ENCODE data around the gene MACROH2A1.
A peak's percentile ranks its signal among the peaks of the same experiment; 100 is the strongest.

The MACROH2A1 gene

DNA sequence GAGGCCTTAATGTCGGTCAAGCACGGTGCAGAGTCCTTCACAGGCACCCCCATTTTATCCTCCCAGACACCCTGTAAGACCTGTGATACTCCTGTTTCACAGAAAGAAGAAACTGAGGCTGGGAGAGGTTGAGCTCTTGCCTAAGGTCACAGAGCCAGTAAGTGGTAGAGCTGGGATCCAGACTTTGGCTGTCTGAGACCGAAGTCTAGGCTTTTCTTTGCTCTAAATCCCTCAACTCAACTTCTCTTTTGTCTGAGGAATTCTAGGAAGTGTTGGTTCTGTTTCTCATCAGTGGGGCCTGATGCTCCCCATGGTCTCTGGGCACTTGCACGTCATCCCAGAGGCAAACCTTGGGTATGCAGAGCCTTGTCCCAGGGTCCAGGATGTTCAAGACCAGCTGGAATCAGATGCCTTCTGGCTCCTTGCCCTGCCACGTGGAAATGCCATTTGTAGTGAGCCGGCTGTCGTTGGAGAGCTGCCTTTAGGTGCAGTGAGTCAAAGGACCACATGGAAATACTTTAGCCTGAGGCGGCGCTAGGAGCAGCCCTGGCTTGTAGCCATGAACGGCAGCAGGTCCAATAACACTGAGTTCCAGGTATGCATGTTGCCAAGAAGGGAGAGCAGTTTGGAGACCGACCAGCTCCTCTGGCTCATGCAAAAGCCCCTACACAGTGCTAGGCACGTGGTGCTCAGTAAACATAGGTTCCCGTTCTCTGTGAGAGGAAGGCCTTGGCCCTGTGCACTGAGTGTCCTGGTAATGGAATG is 38.9 kb upstream of the MACROH2A1 start:
- intact Hi-C loops (cut with DNase I): no loop called here
- peak in 10 of 42 donors; percentile 15 to 76 (median 43) for DNase-seq

DNA sequence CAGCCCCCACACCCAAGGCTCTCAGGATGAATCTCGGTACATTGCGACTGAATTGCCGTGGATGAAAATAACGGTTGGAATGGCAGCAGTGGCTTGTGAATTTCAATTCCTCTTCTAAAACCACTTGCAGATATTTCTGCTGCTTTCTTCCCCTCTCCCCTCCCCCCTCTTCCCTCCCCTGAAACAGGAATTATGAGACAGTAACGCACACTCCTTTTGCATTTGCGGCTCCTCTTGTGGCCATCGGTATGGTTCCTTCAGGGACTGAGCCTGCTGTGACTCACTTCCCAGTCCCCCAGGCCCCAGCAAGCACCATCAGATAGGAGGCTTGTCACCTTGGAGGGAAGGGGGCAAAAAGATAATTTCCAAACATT is 38.4 kb upstream of the MACROH2A1 start:
- intact Hi-C loops (cut with DNase I): no loop called here
- peak in 6 of 42 donors; percentile 18 to 51 (median 36) for DNase-seq

DNA sequence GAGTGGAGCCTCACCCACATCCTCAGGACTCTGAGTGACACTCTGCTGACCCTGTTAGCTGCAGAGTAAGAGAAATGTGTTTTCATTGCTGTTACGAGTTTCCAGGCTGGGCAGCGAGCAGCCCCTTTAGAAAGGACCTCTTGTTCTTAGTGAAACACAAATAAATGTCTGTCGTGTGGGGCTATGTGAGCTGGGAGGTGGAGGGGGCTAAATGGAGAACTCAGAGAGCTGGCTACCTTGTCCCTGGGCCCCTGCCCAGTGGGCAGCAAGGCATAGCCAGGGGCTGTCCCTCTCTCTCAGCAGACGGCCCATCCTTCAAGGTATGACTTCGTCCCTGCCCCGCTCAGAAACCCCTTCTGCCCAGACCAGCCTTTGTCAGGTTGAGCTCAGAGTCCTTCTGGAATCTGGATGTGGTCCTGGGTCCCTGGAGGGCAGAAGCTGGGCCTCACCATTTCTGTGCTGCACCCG is 38.0 kb upstream of the MACROH2A1 start:
- DNase-seq: peak in 3 of 42 donors; percentile 8 to 25 (median 15)
- intact Hi-C loops (cut with DNase I): no loop called here

DNA sequence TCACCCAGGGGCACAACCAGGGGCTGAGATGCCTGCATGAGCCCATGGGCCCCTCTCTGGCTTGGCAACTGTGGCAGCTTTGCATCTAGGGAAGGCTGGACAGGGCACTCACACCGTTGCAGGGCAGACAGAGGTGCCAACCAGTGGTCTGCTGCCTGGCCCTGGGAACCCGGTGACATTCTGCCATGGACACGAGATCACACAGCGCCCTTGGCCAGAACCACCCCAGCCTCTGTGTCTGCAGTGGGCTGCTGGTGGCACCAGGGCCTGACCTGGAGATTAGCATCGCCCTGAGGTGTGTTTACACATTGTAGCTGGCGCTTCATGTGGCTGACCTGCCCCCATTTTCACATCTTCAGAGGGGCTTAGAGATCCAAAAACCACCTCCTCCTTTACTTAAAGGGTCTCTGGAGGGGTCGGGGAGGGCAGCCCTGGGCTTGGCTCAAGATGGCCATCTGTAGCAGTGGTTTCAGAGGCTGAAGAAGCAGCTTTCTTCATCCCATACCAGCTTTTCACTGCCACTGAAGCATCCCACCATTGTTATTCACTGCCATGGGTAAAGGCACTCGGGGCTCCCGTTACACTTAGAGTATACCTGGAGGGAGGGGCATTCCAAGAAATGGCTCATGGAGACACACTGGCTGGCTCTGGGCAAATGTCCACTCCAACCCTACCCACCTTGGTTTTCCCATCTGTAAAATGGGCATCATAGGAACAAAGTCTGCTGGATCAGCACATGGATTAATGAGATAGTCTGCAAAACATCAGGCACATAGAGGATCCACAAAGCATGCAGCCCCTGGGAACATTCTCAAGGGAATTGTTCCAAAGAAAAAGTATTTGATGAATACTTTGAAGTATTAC is 36.7 kb upstream of the MACROH2A1 start:
- intact Hi-C loops (cut with DNase I): no loop called here
- peak in 1 of 42 donors; percentile 37 for DNase-seq

DNA sequence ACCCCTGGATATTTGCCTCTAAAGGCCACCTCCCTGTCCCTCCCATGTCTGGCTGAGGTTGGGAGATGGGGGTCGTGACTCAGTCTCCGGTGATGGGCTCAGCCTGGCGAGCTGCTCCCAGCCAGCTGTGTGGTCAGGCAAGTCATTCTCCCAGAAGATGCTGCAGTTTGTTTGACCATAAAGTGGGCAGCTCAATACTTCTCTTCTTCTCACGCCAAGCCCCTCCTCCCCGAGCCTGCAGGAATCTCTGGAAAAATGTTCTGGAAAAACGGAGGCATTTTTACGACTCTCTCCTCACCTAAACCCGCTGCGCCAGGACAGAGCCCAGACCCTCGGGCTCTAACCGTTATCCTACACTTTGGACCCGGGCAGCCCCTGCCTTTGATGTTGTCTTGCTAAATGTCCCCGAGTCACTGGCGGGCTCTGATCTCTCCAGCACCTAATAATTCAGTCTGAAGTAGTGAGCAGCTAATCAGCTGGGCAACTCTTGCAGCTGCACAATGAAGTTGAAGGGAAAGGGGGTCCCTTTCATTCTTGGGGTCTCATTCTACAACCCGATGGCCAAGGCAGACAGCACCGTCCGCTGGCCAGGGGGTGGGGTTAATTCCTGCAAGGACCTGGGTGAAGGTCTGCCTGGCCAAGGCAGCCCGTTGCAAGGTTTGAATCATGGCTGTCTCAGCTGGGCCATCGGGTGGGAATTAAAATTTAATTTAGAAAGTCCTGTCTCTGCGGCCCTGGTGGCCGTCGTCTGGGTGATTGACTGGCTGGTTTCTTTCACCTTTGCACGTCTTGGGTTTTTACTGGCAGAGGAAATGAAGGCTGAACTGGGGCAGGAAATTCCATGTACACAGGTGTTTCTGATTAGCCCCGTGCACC is 35.8 kb upstream of the MACROH2A1 start:
- DNase-seq: peak in 2 of 42 donors; percentile 7 to 26
- intact Hi-C loops (cut with DNase I): no loop called here

DNA sequence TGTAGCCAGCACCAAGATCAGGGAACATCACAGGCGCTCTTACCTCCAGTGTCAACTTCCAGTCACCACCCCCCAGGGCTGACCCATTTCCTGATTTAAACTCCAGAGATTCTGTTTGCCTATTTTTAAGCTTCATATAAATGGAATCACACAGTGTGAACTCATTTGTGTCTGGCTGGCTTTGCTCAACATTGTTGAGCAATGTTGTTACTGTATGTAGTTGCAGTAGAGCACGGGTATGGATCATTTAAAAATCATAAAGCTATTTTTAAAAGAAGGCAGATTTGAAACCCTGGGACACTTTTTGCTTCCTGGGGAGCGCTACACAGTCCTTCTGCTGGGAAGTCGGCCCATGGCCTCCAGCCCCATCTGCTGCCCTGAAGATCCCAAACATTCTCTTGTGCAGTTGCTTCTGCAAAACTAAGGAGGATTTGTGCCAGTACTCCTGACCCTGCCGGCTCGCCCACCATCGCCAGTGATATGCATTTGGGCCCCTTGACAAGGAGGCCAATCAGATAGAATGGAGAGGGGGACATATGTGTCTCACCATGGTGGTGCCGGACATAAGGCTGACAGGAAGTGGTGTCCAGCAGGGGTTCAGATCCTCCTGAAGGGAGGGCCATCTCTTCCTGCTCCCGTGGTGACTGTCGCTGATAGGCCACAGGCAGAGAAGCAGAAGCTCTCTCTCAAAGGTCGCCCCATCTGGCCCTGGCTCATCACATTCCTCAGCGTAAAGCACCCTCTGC is 34.8 kb upstream of the MACROH2A1 start:
- intact Hi-C loops (cut with DNase I): no loop called here
- peak in 4 of 42 donors; percentile 14 to 42 (median 34) for DNase-seq

DNA sequence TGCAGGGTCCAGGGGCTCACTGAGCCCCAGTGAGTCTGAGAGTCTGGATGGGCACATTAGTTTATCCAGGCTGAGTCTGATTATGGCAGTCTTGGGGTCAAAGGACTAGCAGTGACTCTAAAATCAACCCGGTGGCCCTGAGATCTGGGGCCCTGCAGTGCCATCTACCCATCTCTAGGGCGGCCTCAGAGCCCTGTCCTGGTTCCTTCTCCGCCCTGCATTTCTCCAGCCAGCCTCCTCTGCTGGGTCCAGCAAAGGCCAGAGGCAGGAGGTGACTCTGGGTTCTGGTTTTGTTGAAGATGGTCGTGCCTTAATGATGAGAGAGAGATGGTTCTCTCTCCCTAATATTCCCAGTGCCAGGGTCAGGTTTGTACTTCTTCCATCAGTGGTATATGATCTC is 33.1 kb upstream of the MACROH2A1 start:
- intact Hi-C loops (cut with DNase I): no loop called here
- DNase-seq: peak in 1 of 42 donors; percentile 18

DNA sequence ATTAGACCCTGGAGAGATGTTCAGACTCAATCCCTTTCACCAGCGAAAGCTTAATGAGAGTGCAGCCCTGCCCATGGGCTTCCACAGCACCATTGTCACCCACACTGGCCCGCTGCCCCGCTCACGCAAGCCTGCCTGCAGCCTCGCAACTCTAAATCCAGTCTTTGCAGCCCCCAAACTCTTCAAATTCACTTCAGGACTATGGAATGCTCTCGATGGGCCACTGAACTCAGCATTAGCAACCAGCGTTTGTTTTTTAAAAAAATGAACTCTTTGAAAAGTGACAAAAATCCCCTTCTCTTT is 31.1 kb upstream of the MACROH2A1 start:
- intact Hi-C loops (cut with DNase I): no loop called here

DNA sequence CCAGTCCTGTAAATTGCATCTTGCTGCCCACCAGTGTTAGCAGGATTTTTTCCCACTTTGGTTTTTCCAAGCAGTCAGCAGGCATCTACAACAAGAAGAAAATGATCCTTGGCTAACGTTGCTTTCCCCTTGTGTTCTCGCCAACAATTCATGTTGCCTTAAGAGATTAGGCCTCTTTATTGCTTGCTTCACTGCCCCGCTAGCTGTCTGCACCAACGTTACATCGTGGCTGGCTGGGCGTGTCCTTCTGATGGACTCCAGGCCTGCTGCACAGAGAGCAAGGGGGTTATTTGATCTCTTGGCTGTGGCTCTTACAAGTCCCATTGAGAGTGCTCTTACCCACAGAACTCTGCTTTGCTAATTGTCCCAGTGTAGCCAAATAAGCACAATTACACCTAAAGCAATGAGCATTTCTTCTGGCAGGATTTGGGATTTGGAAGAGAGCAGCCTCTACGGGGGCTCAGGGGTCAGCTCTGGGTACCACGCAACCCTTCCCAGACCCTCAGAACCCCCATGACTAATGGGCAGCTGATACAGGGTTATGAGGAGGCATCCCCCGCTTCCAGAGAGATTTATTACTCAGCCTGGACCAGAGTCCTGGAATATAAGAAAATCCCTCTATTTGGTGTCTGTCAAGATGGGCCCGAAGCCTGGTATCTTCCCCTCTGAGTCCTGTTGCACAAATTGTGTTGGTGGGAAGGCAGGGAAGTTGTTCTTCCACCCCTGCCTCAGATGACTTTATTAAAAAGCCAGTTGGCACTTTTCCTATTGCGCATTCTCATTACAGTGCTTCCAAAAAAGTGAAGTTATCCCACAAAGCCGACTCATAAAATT is 30.5 kb upstream of the MACROH2A1 start:
- intact Hi-C loops (cut with DNase I): no loop called here
- peak in 1 of 42 donors; percentile 9 for DNase-seq

More for the DNA sequence above, 31.1 kb upstream of the MACROH2A1 start:
- peak in 3 of 42 donors; percentile 26 to 45 (median 40) for DNase-seq

DNA sequence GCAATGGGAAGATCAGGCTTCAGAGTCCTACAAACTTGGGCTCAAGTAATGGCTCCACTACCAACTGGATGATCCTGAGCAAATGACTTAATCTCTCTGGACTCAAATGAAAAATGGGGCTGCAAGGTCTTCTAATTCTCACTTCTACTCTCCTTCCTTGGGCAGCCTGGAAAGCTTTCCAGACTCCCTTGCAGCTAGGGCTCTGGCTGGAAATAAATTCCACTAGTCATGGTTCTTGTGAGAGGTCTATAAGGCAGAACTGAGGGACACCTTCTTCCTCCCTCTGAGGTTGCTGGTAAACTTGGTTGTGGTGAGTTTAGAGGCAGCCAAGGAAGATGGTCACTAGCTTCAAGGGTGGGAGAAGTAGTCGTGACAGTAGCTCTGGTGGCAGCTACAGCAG is 29.6 kb upstream of the MACROH2A1 start:
- no peak for DNase-seq
- intact Hi-C loops (cut with DNase I): no loop called here

DNA sequence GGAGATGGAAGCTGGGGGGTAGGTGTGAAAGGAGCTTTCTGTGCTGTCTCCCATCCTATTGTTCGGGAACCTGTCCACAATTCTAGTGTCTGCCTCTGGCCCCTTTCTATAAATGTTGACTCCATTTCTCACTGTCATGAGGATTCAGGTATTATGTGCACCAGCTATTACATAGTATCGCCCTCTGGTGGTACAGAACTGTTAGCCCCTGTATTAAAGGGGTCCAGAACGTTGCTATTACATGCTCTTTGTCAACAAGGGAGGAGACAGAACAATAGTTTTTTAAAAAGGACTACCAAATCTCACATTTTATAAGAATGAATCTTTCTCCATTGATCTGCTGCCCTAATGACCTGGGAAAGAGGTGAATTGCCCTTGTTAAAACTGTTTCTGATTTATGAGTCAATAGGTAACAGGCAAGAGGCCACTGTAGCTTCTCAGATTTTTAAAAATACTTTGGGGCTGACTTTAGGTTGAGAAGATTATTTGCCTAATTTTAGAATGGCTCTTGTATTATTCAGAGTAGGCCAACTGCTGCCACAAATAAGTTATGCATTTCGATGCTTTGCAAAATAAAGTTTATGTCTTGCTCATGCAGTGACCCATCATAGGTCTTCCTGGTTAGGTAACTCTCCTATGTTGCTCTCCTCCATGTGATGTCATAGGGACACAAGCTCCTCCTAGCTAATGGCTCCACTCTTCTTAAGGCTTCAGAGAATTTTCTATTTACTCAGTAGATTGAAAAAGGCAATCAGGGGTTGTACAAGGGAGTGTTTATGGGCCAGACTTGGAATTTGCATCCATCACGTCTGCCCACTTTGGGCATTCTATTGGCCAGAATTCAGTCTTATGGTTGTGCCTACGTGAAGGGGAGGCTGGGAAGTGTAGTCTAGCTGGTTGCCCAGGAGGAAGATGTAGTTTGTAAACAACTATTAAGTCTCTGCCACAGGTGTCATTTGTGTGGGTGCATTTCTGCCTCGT is 27.4 kb upstream of the MACROH2A1 start:
- no peak for DNase-seq
- intact Hi-C loops (cut with DNase I): no loop called here

DNA sequence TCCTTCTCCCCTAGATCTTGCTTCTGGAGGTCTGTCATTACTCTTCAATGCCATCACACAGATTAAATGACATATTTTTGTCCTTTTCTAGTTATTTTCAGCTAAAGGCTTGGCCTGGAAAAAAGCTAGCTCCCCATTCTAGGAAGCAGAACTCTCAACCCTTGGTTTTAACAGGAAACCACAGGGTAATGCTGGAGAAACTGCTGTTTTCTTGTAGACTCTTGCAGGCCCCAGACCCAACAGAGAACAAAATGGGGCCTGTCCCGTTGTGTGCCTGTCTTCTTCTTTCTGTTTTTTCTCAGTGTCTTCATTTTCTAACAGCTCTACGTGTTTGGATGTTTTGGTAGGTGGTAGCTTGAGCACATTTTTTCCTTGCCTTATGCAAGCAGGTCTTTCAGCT is 26.6 kb upstream of the MACROH2A1 start:
- intact Hi-C loops (cut with DNase I): no loop called here
- DNase-seq: no peak

DNA sequence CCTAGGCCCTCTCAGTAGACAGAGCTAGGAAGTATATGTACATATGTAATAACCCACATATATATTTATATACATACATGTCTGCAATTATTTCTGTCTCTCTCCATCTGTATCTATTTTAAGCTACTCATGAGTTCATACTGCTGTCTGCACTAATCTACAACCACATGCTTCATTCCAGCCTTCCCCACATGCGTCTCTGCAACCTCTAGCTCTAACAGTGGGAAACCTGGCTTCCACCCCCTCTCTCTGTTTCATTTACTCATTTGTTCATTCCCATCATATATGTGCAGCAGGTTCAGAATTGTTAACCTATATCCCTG is 24.8 kb upstream of the MACROH2A1 start:
- no peak for DNase-seq
- intact Hi-C loops (cut with DNase I): no loop called here

DNA sequence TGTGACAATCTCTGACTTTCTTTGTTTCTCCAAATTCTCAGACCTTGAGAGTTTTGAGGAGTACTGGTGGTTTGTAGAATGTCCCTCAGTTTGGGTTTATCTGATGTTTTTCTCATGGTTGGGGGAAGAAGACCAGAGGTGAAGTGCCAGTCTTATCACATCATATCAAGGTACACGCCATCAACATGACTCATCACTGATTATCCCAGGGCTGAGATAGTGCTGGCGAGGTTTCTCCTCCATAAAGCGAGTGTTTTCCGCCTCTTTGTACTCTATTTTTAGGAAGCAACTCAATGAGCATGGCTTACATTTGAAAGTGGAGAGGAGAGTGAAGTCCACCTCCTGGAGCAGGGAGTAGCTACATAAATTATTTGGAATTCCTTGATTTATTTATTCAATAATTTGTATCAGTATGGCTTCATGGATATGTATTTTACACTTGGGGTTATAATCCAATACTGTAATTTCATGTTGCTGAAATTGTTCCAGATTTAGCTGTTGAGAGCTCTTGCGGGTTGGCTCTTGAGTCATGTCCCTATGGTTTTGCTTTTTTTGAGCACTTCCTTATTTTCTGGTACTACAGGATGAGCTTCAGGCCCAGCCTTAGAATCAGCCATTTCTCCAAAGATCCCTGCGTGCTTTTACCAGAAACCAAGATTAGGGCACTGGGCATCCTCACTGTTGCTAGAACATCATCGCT is 24.3 kb upstream of the MACROH2A1 start:
- intact Hi-C loops (cut with DNase I): no loop called here
- no peak for DNase-seq

DNA sequence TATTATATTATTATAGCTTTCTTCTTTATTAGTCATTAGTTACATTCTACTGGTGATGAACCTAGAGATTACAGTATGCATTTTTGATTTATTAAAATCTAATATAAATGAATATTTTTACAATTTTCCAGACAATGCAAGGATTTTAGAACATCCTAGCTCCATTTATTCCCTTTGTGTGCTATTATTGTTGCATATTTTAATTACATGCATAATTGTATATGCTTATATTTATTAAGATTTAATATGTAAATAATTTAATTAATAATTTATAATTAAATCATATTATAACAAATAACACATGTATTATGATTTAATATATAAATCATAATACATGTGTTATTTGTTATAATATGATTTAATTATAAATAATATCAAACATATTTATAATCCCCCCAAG is 23.4 kb upstream of the MACROH2A1 start:
- DNase-seq: no peak
- intact Hi-C loops (cut with DNase I): no loop called here

DNA sequence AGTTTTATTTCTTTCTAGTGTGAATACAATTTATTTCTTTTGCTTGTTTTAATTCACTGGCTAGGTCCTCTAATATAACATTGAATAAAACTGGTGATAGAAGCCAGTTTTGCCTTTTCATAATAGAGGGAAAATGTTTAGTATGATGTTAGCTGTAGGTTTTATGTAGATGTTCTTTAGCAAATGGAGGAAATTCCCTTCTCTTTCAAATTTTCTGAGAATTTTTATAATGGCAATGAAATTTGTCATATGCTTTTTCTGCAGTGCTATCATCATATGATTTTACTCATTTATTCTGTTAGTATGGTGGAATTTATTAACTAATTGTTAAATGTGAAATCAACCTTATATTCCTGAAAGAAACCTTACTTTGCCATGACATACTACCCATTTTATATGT is 18.1 kb upstream of the MACROH2A1 start:
- DNase-seq: no peak
- intact Hi-C loops (cut with DNase I): no loop called here

Data from head of caudate nucleus (tissue), 42 donors.